C4-2B (cell line): Measurements from ENCODE around the gene COL19A1.
"Not testable (repeated sequence)": the region's sequence is repeated elsewhere in the genome, so short reads cannot be mapped to it uniquely, and the experiment has no call there.

Source experiments
- H3K27ac ChIP-seq: fragments of 450-650 bp; 2 replicates; pipeline ENCODE4 v1.5.1; 2017
- CTCF ChIP-seq: fragments of 450-650 bp; conservative IDR thresholded peaks from 2 replicates; pipeline ENCODE4 v1.5.1; 2017; ENCODE audit warnings: mild to moderate bottlenecking
- ZFX ChIP-seq: fragments of 450-650 bp; IDR thresholded peaks from 2 replicates; pipeline ENCODE4 v1.6.1; 2017

Gene COL19A1

GRCh38 chr6:69824355-69824754, 42.0 kb upstream of the COL19A1 start:
- 0 out of 2 replicates have a peak, but pooled peaks have one; percentile 2 for TF ChIP-seq CTCF

GRCh38 chr6:69825904-69826303, 40.5 kb upstream of the COL19A1 start:
- TF ChIP-seq CTCF (no peak), ZFX (no peak)
- no peak overlapping the region for H3K27ac ChIP-seq

More at GRCh38 chr6:69824355-69824754, 42.0 kb upstream of the COL19A1 start:
- not testable (repeated sequence) for H3K27ac ChIP-seq

GRCh38 chr6:69827276-69827893, 39.0 kb upstream of the COL19A1 start:
- no peak overlapping the region for H3K27ac ChIP-seq
- TF ChIP-seq ZFX (no peak), CTCF (no peak)

- no peak overlapping the region for H3K27ac ChIP-seq
- TF ChIP-seq CTCF (no peak), ZFX (no peak)
Observed at GRCh38 chr6:69832558-69832957, 33.8 kb upstream of the COL19A1 start.

- TF ChIP-seq ZFX (no peak), CTCF (peak; percentile 80)
- H3K27ac ChIP-seq = no peak overlapping the region
Observed at GRCh38 chr6:69835414-69836179, 30.8 kb upstream of the COL19A1 start.

GRCh38 chr6:69841862-69842261, 24.5 kb upstream of the COL19A1 start:
- no peak for TF ChIP-seq ZFX
- no peak for TF ChIP-seq CTCF

GRCh38 chr6:69843189-69843588, 23.2 kb upstream of the COL19A1 start:
- TF ChIP-seq ZFX = no peak
- no peak for TF ChIP-seq CTCF
- H3K27ac ChIP-seq = no peak overlapping the region

More at GRCh38 chr6:69841862-69842261, 24.5 kb upstream of the COL19A1 start:
- H3K27ac ChIP-seq = no peak overlapping the region
